ENCODE results near the gene DEFB110. TPM values are rescaled to one million over a fixed set of nuclear protein-coding genes. Genes with fewer than 3 reads are reported as not detected.

The DEFB110 gene
- total RNA-seq: not detected

GRCh38 chr6:50021894-50022293, at the start of gene DEFB110:
DEFB110 (minus strand) TSS chr6:50021994; CDS start chr6:50021935, 59 bp downstream.
- H3K4me3 ChIP-seq: no peak within 1 kb of the TSS
- H3K36me3 ChIP-seq: no peaks in the 10 kb centered on the region
- no peak within 1 kb of the TSS for H3K27ac ChIP-seq
- intact Hi-C loops (cut with DNase I): no loop called here
- no peaks in the 10 kb centered on the region for H3K4me1 ChIP-seq
- H3K9me3 ChIP-seq: no peaks in the 10 kb centered on the region
- H3K27me3 ChIP-seq: no peaks in the 10 kb centered on the region
- no peak for TF ChIP-seq CTCF (IDR thresholded peaks at IDR 0.05)
- H3K9ac ChIP-seq (ENCODE audit: low read depth in 2 of 2, low read length in 2 of 2): no peak within 1 kb of the TSS
- DNase-seq: no peak

- Histone ChIP-seq H3K4me3 (no peak overlapping the region), H3K9ac (ENCODE audit: low read depth in 2 of 2, low read length in 2 of 2) (no peak overlapping the region), H3K27ac (no peak overlapping the region), H3K9me3 (no peaks in the 10 kb centered on the region), H3K36me3 (no peaks in the 10 kb centered on the region), H3K27me3 (no peaks in the 10 kb centered on the region), H3K4me1 (no peaks in the 10 kb centered on the region)
- no peak for DNase-seq
- TF ChIP-seq CTCF (IDR thresholded peaks at IDR 0.05): no peak
- intact Hi-C loops (cut with DNase I): no loop called here
These were observed 48.3 kb upstream of the DEFB110 start for GRCh38 chr6:50070101-50070500.

GRCh38 chr6:50062051-50062450, 40.3 kb upstream of the DEFB110 start:
- H3K4me1 ChIP-seq: no peaks in the 10 kb centered on the region
- intact Hi-C loops (cut with DNase I): no loop called here
- H3K4me3 ChIP-seq: no peak overlapping the region
- H3K27ac ChIP-seq: no peak overlapping the region
- DNase-seq: no peak
- no peaks in the 10 kb centered on the region for H3K27me3 ChIP-seq
- H3K36me3 ChIP-seq: no peaks in the 10 kb centered on the region
- no peak for TF ChIP-seq CTCF (IDR thresholded peaks at IDR 0.05)
- no peak overlapping the region for H3K9ac ChIP-seq (ENCODE audit: low read depth in 2 of 2, low read length in 2 of 2)
- H3K9me3 ChIP-seq: no peaks in the 10 kb centered on the region

- intact Hi-C loops (cut with DNase I): no loop called here
- Histone ChIP-seq H3K9ac (ENCODE audit: low read depth in 2 of 2, low read length in 2 of 2) (no peak overlapping the region), H3K9me3 (no peaks in the 10 kb centered on the region)
These were observed 34.4 kb upstream of the DEFB110 start for GRCh38 chr6:50056242-50056641.

GRCh38 chr6:50049829-50050228, 28.0 kb upstream of the DEFB110 start, which contains the start of gene DEFB112:
DEFB112 (minus strand) TSS chr6:50049929; CDS start chr6:50049869, 60 bp downstream.
- no peak within 1 kb of the TSS for H3K27ac ChIP-seq
- TF ChIP-seq CTCF (IDR thresholded peaks at IDR 0.05): no peak
- no peak within 1 kb of the TSS for H3K9ac ChIP-seq (ENCODE audit: low read depth in 2 of 2, low read length in 2 of 2)
- DNase-seq: no peak
- H3K4me1 ChIP-seq: no peaks in the 10 kb centered on the region
- H3K36me3 ChIP-seq: no peaks in the 10 kb centered on the region
- intact Hi-C loops (cut with DNase I): no loop called here
- no peak within 1 kb of the TSS for H3K4me3 ChIP-seq
- H3K9me3 ChIP-seq: no peaks in the 10 kb centered on the region
- H3K27me3 ChIP-seq: no peaks in the 10 kb centered on the region

More at GRCh38 chr6:50056242-50056641, 34.4 kb upstream of the DEFB110 start:
- H3K36me3 ChIP-seq: no peaks in the 10 kb centered on the region
- no peak overlapping the region for H3K27ac ChIP-seq
- DNase-seq: no peak
- no peak overlapping the region for H3K4me3 ChIP-seq
- no peaks in the 10 kb centered on the region for H3K4me1 ChIP-seq
- no peaks in the 10 kb centered on the region for H3K27me3 ChIP-seq
- no peak for TF ChIP-seq CTCF (IDR thresholded peaks at IDR 0.05)
